Measurements from ENCODE around the gene ZNF407.

DNA sequence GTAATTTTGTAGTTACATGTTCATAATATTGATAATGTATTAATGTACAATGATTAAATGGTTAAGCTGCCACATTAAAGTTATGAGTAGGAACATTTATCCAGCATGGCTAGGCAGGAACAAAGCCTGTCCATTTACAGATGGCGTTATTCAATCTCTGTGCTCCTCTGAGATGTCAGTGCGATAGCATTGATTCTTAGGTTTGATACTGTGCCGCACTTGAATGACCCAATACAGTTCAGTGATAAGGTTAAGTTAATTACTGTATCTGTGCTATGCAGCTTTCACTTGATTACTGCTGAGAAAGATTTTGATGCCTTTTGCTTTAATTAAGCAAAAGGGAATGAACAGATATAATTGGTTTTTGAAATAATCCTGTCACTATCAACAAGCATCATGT lies 111.8 kb downstream of the ZNF407 start:
- TF ChIP-seq TAF1 (IDR thresholded peaks at IDR 0.05; ENCODE audit: low read depth) (no peak), EP300 (IDR thresholded peaks at IDR 0.05; ENCODE audit: borderline replicate concordance) (no peak), NFIC (IDR thresholded peaks at IDR 0.05) (no peak), CEBPB (IDR thresholded peaks at IDR 0.05) (no peak)

Measured in Ishikawa (cell line).